ENCODE data around the gene LRRC56.

LRRC56 gene

GRCh38 chr11:506238-506994 lies 30.9 kb upstream of the LRRC56 start:
- no peak for TF ChIP-seq CTCF (IDR thresholded peaks at IDR 0.05; ENCODE audit: control insufficient read depth, insufficient read depth, low read depth, low read length, missing control alignments)
- peak overlapping the region; percentile 81 for H3K4me3 ChIP-seq (ENCODE audit: control insufficient read depth, low read depth, low read length)
- peak; percentile 91 for DNase-seq (ENCODE audit: low read depth)

DNA sequence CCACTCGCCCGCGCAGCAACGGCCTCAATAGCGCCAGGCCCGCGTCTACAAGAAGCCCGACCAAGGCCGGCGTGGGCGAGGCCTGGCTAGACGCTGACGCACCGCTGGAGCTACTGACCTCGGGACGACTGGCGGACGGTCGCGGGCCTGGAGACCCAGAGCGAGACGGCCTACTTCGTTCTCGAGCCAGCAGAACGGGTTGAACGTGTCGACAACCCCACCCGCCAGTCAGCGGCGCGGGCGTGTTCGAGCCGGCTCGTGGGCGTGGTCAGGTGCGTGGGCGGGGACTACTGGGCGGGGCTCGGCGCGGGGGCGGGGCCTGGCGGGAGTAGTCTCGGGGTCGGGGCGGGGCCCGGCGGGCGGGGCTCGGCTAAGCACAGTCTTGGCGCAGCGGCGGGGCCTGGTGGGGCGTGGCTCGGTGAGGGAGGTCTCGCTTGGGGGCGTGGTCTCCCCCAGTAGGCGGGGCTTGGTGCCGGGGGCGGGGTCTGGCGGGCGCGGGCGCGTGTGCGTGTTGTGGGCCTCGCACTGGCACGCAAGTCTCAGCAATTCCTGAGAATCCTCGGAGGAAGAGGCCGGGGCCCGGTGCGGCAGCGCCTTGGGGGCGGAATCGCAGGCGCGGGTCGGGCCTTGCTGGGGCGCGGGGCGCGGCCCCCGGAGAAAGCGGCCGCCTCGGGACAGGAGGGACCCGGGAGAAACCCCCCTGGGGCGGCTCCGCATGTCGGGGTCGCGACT lies 30.2 kb upstream of the LRRC56 start, which contains the start of gene RNH1:
Gene RNH1 (minus strand): TSS at position 248 of the 732 bp plus-strand sequence. CDS start 5,080 bp downstream, outside the sequence.
- H3K4me3 ChIP-seq (ENCODE audit: control insufficient read depth, low read depth, low read length): peak within 1 kb of the TSS; percentile 81
- TF ChIP-seq CTCF (IDR thresholded peaks at IDR 0.05; ENCODE audit: control insufficient read depth, insufficient read depth, low read depth, low read length, missing control alignments): no peak
- DNase-seq (ENCODE audit: low read depth): peak; percentile 75

DNA sequence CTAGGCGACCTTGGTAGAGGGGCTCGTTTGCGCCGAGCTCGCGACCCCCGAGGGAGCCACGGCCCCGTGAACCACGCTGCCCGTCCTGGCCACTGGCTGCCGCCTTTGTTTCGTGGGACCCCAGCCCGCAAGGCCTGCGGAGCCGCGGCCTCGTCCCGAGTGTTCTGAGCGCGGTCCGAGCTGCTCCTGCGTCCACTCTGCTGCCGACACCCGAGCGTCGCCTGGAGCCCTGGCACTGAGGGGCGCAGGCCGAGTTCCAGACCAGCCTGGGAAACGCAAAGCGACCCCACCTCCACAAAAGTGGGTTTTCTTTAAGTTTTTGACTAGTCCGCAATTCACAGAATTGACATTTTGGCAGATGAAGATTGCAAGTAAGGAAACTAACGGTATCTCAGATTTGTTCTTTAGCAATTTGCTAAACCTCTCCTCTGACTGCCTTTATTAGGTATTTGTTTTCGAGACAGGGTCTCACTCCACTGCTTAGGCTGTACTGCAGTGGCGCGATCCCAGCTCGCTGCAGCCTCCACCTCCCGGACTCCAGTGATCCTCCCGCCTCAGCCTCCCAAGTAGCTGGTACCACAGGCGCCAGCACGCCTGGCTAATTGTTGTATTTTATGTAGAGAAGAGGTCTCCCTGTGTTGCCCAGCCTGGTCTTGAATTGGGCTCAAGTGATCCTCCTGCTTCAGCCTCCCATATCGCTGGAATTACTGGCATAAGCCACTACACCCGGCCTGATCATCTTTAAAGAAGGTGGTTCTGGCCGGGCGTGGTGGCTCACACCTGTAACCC lies 29.4 kb upstream of the LRRC56 start:
- H3K4me3 ChIP-seq (ENCODE audit: control insufficient read depth, low read depth, low read length): peak overlapping the region; percentile 51
- no peak for DNase-seq (ENCODE audit: low read depth)
- TF ChIP-seq CTCF (IDR thresholded peaks at IDR 0.05; ENCODE audit: control insufficient read depth, insufficient read depth, low read depth, low read length, missing control alignments): no peak

DNA sequence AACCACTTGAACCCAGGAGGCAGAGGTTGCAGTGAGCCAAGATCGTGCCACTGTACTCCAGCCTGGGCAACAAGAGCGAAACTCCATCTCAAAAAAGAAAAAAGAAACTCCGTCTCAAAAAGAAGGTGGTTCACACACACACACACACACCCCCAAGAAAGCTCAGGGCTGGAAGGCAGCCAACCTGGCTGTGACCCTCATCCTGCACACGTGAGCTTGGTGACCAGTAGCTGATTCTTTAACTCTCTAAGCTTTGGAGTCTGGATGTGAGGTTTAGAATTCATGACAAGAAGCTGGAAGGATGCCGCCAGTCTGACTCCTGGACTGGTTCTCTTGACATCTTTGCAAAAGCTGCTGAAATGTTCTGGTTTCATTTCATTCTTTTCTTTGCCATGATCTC lies 28.4 kb upstream of the LRRC56 start:
- H3K4me3 ChIP-seq (ENCODE audit: control insufficient read depth, low read depth, low read length): no peak overlapping the region
- no peak for TF ChIP-seq CTCF (IDR thresholded peaks at IDR 0.05; ENCODE audit: control insufficient read depth, insufficient read depth, low read depth, low read length, missing control alignments)
- no peak for DNase-seq (ENCODE audit: low read depth)

DNA sequence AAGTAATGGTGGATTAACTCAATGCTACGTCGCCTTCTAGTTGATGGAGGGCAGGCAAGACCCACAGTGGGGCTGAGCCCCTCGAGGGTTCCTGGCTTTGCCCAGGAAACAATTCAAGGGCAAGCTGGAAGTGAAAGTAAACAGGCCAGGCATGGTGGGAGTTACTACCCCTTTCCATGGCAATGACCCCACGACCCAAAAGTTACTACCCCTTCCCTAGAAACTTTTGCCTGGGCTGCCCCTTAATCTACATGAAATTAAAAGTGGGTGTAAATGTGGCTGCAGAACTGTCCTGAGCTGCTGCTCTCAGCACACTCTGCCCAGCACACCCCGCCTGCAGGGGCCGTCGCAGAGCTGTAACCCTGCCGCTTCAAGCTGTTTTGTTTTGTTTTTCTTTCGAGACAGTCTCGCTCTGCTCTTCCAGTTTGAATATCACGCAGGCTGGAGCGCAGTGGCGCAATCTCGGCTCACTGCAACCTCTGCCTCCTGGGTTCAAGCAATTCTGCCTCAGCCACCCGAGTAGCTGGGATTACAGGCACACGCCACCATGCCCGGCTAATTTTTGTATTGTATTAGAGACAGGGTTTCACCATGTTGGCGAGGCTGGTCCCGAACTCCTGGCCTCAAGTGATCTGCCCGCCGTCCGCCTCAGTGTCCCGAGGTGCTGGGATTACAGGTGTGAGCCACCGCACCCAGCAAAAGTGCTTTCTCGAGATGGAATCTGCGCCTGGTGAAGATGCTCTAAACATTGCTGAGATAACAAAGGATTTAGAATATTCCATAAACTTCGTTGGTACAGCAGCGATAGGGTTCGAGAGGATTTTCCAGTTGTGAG lies 24.3 kb upstream of the LRRC56 start:
- no peak for DNase-seq (ENCODE audit: low read depth)
- no peak for TF ChIP-seq CTCF (IDR thresholded peaks at IDR 0.05; ENCODE audit: control insufficient read depth, insufficient read depth, low read depth, low read length, missing control alignments)
- H3K4me3 ChIP-seq (ENCODE audit: control insufficient read depth, low read depth, low read length): no peak overlapping the region

GRCh38 chr11:514606-515005 lies 22.7 kb upstream of the LRRC56 start:
- H3K4me3 ChIP-seq (ENCODE audit: control insufficient read depth, low read depth, low read length): no peak overlapping the region
- DNase-seq (ENCODE audit: low read depth): no peak
- TF ChIP-seq CTCF (IDR thresholded peaks at IDR 0.05; ENCODE audit: control insufficient read depth, insufficient read depth, low read depth, low read length, missing control alignments): no peak
